ENCODE data around the gene PSMD1.
A peak's percentile ranks its signal among the peaks of the same experiment; 100 is the strongest.

Gene PSMD1

DNA sequence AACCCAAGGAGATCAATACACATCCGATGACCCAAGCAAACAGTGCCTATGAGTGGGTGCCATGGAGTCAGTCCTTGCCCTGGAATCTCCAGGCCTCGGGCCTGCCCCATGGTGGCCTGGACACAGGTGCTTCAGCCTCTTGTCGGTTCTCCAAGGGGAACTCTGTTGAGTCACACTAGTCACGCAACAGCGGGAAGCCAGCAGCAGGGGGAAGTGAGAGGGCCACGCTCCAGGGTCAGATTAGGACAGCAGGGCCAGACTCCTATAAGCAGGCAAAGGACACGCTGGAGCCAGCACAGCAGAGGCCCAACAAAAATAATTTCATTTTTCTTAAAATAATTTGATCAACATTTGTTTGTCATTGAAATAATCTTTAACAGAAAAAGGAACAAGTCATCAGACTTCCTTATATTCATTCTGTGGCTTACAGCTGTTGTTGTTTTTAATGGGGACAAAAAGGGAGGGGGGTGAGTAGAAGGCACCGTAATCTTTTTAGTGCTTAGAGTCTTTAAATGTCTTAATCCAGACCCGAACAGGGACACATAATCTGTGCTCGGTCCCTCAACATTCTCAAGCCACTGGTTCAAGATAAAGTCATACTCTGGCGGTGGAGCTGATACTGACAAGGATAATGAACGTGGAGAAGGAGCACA is 125.3 kb downstream of the PSMD1 start:
- Histone ChIP-seq H3F3A (ENCODE audit: insufficient read depth) (peaks cover 21% of the 10 kb centered on the region), H3K36me3 (ENCODE audit: low read length) (no peaks in the 10 kb centered on the region), H3K9ac (ENCODE audit: low read length) (peak overlapping the region; percentile 28; the same call in 1 of the 2 replicates), H3K4me3 (ENCODE audit: insufficient read depth, low read length, poor library complexity, severe bottlenecking) (no peak overlapping the region), H3K27ac (ENCODE audit: low read depth, low read length) (peak overlapping the region; percentile 84), H3K27me3 (ENCODE audit: low read length) (no peaks in the 10 kb centered on the region), H4K20me1 (ENCODE audit: low read depth, low read length) (no peaks in the 10 kb centered on the region), H2AFZ (ENCODE audit: low read depth, low read length, severe bottlenecking) (peak overlapping the region; percentile 77), H3K4me2 (ENCODE audit: low read depth, low read length, poor library complexity, severe bottlenecking) (peak overlapping the region; percentile 31), H3K9me3 (ENCODE audit: insufficient read depth, low read length) (no peaks in the 10 kb centered on the region), H3K9me2 (replicated peaks; ENCODE audit: insufficient read depth, low read length) (no peaks in the 10 kb centered on the region), H3K79me2 (ENCODE audit: insufficient read depth, low read length) (no peaks in the 10 kb centered on the region)
- TF ChIP-seq EZH2phosphoT487 (conservative IDR thresholded peaks at IDR 0.05; ENCODE audit: low read length) (no peak), CTCF (IDR thresholded peaks at IDR 0.05; ENCODE audit: insufficient read depth, low read length, poor library complexity, severe bottlenecking) (no peak)

GRCh38 chr2:231182513-231182899 is 125.8 kb downstream of the PSMD1 start:
- H2AFZ ChIP-seq (ENCODE audit: low read depth, low read length, severe bottlenecking), result no peak overlapping the region
- H3K9me3 ChIP-seq (ENCODE audit: insufficient read depth, low read length), result no peaks in the 10 kb centered on the region
- no peak overlapping the region for H3K4me2 ChIP-seq (ENCODE audit: low read depth, low read length, poor library complexity, severe bottlenecking)
- H3K27ac ChIP-seq (ENCODE audit: low read depth, low read length), result peak overlapping the region; percentile 84; the same call in 1 of the 2 replicates
- no peak for TF ChIP-seq CTCF (IDR thresholded peaks at IDR 0.05; ENCODE audit: insufficient read depth, low read length, poor library complexity, severe bottlenecking)
- no peak for TF ChIP-seq EZH2phosphoT487 (conservative IDR thresholded peaks at IDR 0.05; ENCODE audit: low read length)
- no peak overlapping the region for H3K4me3 ChIP-seq (ENCODE audit: insufficient read depth, low read length, poor library complexity, severe bottlenecking)
- no peaks in the 10 kb centered on the region for H3K79me2 ChIP-seq (ENCODE audit: insufficient read depth, low read length)
- peaks cover 21% of the 10 kb centered on the region for H3F3A ChIP-seq (ENCODE audit: insufficient read depth)
- no peaks in the 10 kb centered on the region for H4K20me1 ChIP-seq (ENCODE audit: low read depth, low read length)
- no peaks in the 10 kb centered on the region for H3K36me3 ChIP-seq (ENCODE audit: low read length)
- H3K9me2 ChIP-seq (replicated peaks; ENCODE audit: insufficient read depth, low read length), result no peaks in the 10 kb centered on the region
- no peaks in the 10 kb centered on the region for H3K27me3 ChIP-seq (ENCODE audit: low read length)
- H3K9ac ChIP-seq (ENCODE audit: low read length), result no peak overlapping the region

GRCh38 chr2:231183851-231184250 is 127.2 kb downstream of the PSMD1 start:
- H3K4me2 ChIP-seq (ENCODE audit: low read depth, low read length, poor library complexity, severe bottlenecking), result no peak overlapping the region
- H3K9me2 ChIP-seq (replicated peaks; ENCODE audit: insufficient read depth, low read length), result no peaks in the 10 kb centered on the region
- no peak overlapping the region for H3K4me3 ChIP-seq (ENCODE audit: insufficient read depth, low read length, poor library complexity, severe bottlenecking)
- TF ChIP-seq CTCF (IDR thresholded peaks at IDR 0.05; ENCODE audit: insufficient read depth, low read length, poor library complexity, severe bottlenecking), result no peak
- no peak for TF ChIP-seq EZH2phosphoT487 (conservative IDR thresholded peaks at IDR 0.05; ENCODE audit: low read length)
- no peak overlapping the region for H3K27ac ChIP-seq (ENCODE audit: low read depth, low read length)
- H2AFZ ChIP-seq (ENCODE audit: low read depth, low read length, severe bottlenecking), result no peak overlapping the region
- H3K9ac ChIP-seq (ENCODE audit: low read length), result no peak overlapping the region
- no peaks in the 10 kb centered on the region for H3K36me3 ChIP-seq (ENCODE audit: low read length)
- H3F3A ChIP-seq (ENCODE audit: insufficient read depth), result peaks cover 21% of the 10 kb centered on the region
- no peaks in the 10 kb centered on the region for H4K20me1 ChIP-seq (ENCODE audit: low read depth, low read length)
- H3K27me3 ChIP-seq (ENCODE audit: low read length), result no peaks in the 10 kb centered on the region
- H3K9me3 ChIP-seq (ENCODE audit: insufficient read depth, low read length), result no peaks in the 10 kb centered on the region
- H3K79me2 ChIP-seq (ENCODE audit: insufficient read depth, low read length), result no peaks in the 10 kb centered on the region
